A673 (cell line): ENCODE measurements around the gene RAD51AP1. TPM values are rescaled to one million over a fixed set of nuclear protein-coding genes. Genes with fewer than 3 reads are reported as not detected.

Experiments
- BruUV-seq: library from RNA; stranded (reverse); fragments of 400-500 nt; replicated peaks from 2 replicates; lab custom pipeline; 2021; lab: Mats Ljungman, UMichigan
- CTCF ChIA-PET: fragments of 300-600 bp; sonication (Branson Sonifier 250); formaldehyde crosslinking; loops from one replicate; lab custom pipeline; 2022; ENCODE audit warnings: antibody characterized with exemption; lab: Charles Lee
- POLR2A ChIA-PET: fragments of 300-600 bp; sonication (Branson Sonifier 250); formaldehyde crosslinking; loops from one replicate; lab custom pipeline; 2022; ENCODE audit warnings: antibody characterized with exemption; ENCODE audit not compliant: low non-redundant PET; lab: Charles Lee
- DNase-seq: peaks from one replicate; pipeline ENCODE4 v3.0.0-alpha.2; 2015; ENCODE audit warnings: low spot score
- H3K27ac ChIP-seq: fragments of 200-600 bp; sonication (generic); 2 replicates; pipeline ENCODE4 v1.5.1; 2016; ENCODE audit warnings: mixed run types, low read depth, mild to moderate bottlenecking, mixed read lengths, antibody characterized with exemption, low read length; ENCODE audit not compliant: poor library complexity, severe bottlenecking
- H3K27me3 ChIP-seq: fragments of 200-600 bp; sonication (generic); replicated peaks from 2 replicates; pipeline ENCODE4 v1.6.1; 2017; ENCODE audit warnings: mixed run types, low read depth, mild to moderate bottlenecking, mixed read lengths, antibody characterized with exemption, low read length; ENCODE audit not compliant: insufficient read depth, poor library complexity
- H3K36me3 ChIP-seq: fragments of 200-600 bp; sonication (generic); 2 replicates; pipeline ENCODE4 v1.6.1; 2016; ENCODE audit warnings: mixed run types, mild to moderate bottlenecking, mixed read lengths, antibody characterized with exemption, low read length; ENCODE audit not compliant: insufficient read depth, poor library complexity, severe bottlenecking
- H3K4me1 ChIP-seq: fragments of 200-600 bp; sonication (generic); 2 replicates; pipeline ENCODE4 v1.6.1; 2017; ENCODE audit warnings: mixed run types, mild to moderate bottlenecking, mixed read lengths, antibody characterized with exemption, low read length; ENCODE audit not compliant: insufficient read depth, poor library complexity, severe bottlenecking
- H3K4me3 ChIP-seq: fragments of 200-600 bp; sonication (generic); 2 replicates; pipeline ENCODE4 v1.5.1; 2016; ENCODE audit warnings: low read depth, mixed run types, mild to moderate bottlenecking, mixed read lengths, low read length; ENCODE audit not compliant: poor library complexity, severe bottlenecking
- H3K9me3 ChIP-seq: fragments of 200-600 bp; sonication (generic); 2 replicates; pipeline ENCODE4 v1.6.1; 2016; ENCODE audit warnings: mixed run types, low read depth, mild to moderate bottlenecking, mixed read lengths, antibody characterized with exemption, low read length; ENCODE audit not compliant: poor library complexity, severe bottlenecking
- EZH2 ChIP-seq: fragments of 200-600 bp; sonication (generic); IDR thresholded peaks from 2 replicates; pipeline ENCODE4 v1.6.1; 2017; ENCODE audit warnings: borderline replicate concordance, low read depth, mild to moderate bottlenecking, mixed read lengths, antibody characterized with exemption, low read length; ENCODE audit not compliant: poor library complexity, severe bottlenecking
- intact Hi-C: fragments of 100-400 bp; cut with micrococcal nuclease; formaldehyde crosslinking; loops from one replicate; pipeline ENCODE4 v1.10.0; 2022; ENCODE audit not compliant: unreplicated experiment
- total RNA-seq: library from RNA; stranded (reverse); gene quantifications from 2 replicates; pipeline ENCODE4 v1.2.3, GENCODE V29; 2021
- TF ChIP-seq, protein P1 (sequence below): fragments of 300-800, 200-600 bp; sonication (generic); conservative IDR thresholded peaks from 2 replicates; pipeline ENCODE4 v1.5.1; 2017; ENCODE audit warnings: low read depth, mild to moderate bottlenecking, antibody characterized with exemption, low read length, moderate library complexity, mixed read lengths

RAD51AP1 gene
- total RNA-seq, 1 experiment from 2014 or later: 58.9 TPM

DNA sequence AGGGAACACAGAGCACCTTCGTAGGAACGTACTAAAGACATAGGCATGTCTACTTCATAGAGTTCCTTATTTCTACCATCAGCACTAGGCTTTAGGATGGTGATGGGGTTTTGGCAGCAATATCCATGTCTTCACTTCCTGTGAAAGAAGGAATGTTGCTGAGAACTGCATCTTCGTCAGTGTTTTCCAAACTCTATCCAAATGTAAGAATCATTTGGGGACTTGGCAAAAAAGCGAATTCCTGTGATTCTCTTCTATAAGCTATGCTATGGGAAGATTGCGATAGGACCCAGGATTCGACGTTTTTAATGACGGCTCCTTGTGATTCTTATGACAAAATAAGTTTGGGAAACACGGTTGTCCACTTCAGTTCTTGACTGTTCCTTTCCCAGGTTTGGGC is 70.4 kb downstream of the RAD51AP1 start:
- Histone ChIP-seq H3K4me1 (peaks cover 5% of the 10 kb centered on the region), H3K4me3 (no peak overlapping the region), H3K36me3 (no peaks in the 10 kb centered on the region), H3K27ac (no peak overlapping the region), H3K27me3 (no peaks in the 10 kb centered on the region), H3K9me3 (no peaks in the 10 kb centered on the region)
- ChIA-PET POLR2A (no interaction called here), CTCF (no interaction called here)
- TF ChIP-seq EZH2: no peak
- TF ChIP-seq, protein P1, sequence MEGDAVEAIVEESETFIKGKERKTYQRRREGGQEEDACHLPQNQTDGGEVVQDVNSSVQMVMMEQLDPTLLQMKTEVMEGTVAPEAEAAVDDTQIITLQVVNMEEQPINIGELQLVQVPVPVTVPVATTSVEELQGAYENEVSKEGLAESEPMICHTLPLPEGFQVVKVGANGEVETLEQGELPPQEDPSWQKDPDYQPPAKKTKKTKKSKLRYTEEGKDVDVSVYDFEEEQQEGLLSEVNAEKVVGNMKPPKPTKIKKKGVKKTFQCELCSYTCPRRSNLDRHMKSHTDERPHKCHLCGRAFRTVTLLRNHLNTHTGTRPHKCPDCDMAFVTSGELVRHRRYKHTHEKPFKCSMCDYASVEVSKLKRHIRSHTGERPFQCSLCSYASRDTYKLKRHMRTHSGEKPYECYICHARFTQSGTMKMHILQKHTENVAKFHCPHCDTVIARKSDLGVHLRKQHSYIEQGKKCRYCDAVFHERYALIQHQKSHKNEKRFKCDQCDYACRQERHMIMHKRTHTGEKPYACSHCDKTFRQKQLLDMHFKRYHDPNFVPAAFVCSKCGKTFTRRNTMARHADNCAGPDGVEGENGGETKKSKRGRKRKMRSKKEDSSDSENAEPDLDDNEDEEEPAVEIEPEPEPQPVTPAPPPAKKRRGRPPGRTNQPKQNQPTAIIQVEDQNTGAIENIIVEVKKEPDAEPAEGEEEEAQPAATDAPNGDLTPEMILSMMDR: no peak
- DNase-seq: no peak
- intact Hi-C loops: no loop called here
- no TSS peak for BruUV-seq

Other genes with a start within 250 kb of the RAD51AP1 start
- 11.6 and 15.5 TPM in 2 replicates for gene TIGAR, start 217.7 kb upstream of the RAD51AP1 start, total RNA-seq
- gene FGF23, start 159.2 kb upstream of the RAD51AP1 start, total RNA-seq: not detected in 2 replicates
- gene FGF6, start 93.1 kb upstream of the RAD51AP1 start, total RNA-seq: not detected in 2 replicates
- 23.7 and 30.8 TPM in 2 replicates for gene DYRK4, start 23.3 kb downstream of the RAD51AP1 start, total RNA-seq
- 1.0 and 1.7 TPM in 2 replicates for gene AKAP3, start 110.2 kb downstream of the RAD51AP1 start, total RNA-seq
- 181 and 199 TPM in 2 replicates for gene NDUFA9, start 110.2 kb downstream of the RAD51AP1 start, total RNA-seq
- gene GALNT8, start 181.5 kb downstream of the RAD51AP1 start, total RNA-seq: not detected in 2 replicates